Neural cell (in vitro differentiated cells): ENCODE data around the gene DNAJC27.

Source experiments
- EP300 ChIP-seq: fragments of 450-650 bp; conservative IDR thresholded peaks from 2 replicates; pipeline ENCODE4 v1.6.1; 2014; ENCODE audit warnings: antibody characterized with exemption, mild to moderate bottlenecking, moderate library complexity; ENCODE audit not compliant: poor library complexity, severe bottlenecking
- EZH2 ChIP-seq: fragments of 200-600, 300-800 bp; shearing (Covaris generic), sonication (generic); IDR thresholded peaks from 2 replicates; pipeline ENCODE4 v1.6.1; 2014; ENCODE audit warnings: antibody characterized with exemption, low read length, borderline replicate concordance, mild to moderate bottlenecking; ENCODE audit not compliant: insufficient read depth, poor library complexity, severe bottlenecking
- POLR2AphosphoS5 ChIP-seq: IDR thresholded peaks from 2 replicates; pipeline ENCODE4 v1.6.1; 2012
- REST ChIP-seq: IDR thresholded peaks from 2 replicates; pipeline ENCODE4 v1.6.1; 2012; ENCODE audit warnings: borderline replicate concordance
- TAF1 ChIP-seq: IDR thresholded peaks from 2 replicates; pipeline ENCODE4 v1.6.1; 2012; ENCODE audit warnings: low read depth
- TF ChIP-seq, protein P1 (sequence below): fragments of 450-650 bp; IDR thresholded peaks from 2 replicates; pipeline ENCODE4 v1.5.1; 2014; ENCODE audit warnings: antibody characterized with exemption, mild to moderate bottlenecking, moderate library complexity; ENCODE audit not compliant: poor library complexity, severe bottlenecking

GRCh38 chr2:25014631-25015030 lies 42.9 kb upstream of the DNAJC27 start:
- TF ChIP-seq TAF1 = no peak
- TF ChIP-seq, protein P1, sequence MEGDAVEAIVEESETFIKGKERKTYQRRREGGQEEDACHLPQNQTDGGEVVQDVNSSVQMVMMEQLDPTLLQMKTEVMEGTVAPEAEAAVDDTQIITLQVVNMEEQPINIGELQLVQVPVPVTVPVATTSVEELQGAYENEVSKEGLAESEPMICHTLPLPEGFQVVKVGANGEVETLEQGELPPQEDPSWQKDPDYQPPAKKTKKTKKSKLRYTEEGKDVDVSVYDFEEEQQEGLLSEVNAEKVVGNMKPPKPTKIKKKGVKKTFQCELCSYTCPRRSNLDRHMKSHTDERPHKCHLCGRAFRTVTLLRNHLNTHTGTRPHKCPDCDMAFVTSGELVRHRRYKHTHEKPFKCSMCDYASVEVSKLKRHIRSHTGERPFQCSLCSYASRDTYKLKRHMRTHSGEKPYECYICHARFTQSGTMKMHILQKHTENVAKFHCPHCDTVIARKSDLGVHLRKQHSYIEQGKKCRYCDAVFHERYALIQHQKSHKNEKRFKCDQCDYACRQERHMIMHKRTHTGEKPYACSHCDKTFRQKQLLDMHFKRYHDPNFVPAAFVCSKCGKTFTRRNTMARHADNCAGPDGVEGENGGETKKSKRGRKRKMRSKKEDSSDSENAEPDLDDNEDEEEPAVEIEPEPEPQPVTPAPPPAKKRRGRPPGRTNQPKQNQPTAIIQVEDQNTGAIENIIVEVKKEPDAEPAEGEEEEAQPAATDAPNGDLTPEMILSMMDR = no peak
- TF ChIP-seq EZH2 = no peak
- TF ChIP-seq EP300 = no peak
- TF ChIP-seq REST = no peak
- no peak for TF ChIP-seq POLR2AphosphoS5
